HG03460 (cell line): ENCODE results near the gene PRR22.

Experiments
- ATAC-seq: cut with Tn5 transposase; IDR thresholded peaks from one replicate; pipeline ENCODE4 v1.9.1; 2021; ENCODE audit not compliant: unreplicated experiment

The PRR22 gene

DNA sequence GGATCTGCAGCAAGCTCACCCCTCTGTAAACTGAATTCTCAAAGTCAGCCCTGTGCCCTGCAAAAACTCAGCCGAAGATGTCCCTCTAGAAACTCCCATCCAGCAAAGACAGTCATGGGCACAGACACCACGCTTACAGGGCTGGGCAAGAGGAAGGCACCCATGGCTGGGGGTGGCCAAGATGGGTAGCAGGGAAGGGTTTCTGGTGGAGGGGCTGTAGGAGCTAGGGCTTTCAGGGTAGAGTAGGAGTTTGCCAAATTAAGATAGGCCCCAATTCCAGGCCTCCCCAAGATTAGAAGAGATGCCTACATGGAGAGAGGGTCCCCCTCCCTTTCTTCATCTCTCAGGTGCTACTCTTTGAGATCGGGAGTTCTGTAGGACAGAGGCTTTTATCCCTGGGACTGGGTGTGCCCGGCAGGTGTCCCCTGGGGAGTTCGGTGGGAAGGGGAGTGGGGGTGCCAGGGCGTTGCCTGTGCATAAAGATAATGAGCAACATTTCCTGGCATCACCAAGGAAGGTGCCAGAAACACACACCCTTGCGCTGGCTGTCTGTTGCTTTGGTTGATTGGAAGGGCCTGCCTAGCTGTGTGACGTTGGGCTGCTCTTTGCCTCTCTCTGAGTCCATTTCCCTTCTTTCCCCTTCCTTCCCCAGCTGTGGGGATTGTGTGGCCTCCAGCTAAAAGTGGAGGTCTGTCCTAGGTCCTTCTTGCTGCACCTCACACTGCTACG, 29.7 kb upstream of the PRR22 start:
- ATAC-seq, result no peak

DNA sequence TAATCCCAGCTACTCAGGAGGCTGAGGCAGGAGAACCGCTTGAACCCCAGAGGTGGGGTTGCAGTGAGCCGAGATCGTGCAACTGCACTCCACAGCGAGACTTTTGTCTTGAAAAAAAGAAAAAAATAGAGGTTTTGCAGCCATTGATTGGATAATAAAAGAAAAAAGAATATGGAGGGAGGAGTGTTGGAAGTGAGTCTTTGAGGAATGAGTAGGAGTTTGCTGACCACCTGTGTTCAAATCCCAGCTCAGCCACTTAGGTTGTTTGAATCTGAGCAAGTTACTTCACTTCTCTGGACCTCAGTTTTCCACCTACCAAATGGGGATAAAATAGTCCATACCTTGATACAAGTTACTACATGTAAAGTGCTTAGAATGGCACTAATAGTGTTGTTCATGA, 26.6 kb upstream of the PRR22 start:
- ATAC-seq, result no peak

DNA sequence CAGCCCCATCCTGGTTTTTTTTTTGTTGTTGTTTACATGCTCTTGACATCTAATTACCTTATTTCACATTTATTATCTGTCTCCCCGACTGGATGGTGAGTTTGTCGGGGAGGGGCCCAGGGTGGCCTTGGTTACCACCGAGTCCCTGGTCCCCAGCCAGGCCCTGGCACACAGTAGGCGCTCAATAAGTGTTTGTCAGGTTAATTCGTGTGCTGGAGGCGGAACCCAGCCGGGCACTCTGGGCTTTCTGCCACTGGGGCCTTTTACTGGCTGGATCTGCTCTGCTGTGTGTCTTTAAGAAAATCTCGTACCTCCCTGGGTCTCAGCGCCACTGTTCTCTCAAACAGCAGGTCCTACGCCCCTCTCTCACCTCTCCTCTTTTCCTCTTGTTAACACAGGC, 24.9 kb upstream of the PRR22 start:
- no peak for ATAC-seq

DNA sequence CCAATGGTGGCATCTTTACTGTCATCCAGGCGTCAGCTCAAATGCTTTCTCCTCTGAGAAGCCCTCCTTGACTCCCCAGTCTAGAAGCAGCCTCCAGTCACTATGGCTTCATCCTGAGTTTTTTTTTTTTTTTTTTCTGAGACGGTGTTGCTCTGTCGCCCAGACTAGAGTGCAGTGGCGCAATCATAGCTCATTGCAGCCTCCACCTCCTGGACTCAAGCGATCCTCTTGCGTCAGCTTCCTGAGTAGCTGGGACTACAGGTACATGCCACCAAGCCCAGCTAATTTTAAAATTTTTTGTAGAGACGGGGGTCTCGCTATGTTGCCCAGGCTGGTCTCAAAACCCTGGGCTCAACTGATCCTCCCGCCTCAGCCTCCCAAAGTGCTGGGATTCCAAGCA, 24.5 kb upstream of the PRR22 start:
- no peak for ATAC-seq

DNA sequence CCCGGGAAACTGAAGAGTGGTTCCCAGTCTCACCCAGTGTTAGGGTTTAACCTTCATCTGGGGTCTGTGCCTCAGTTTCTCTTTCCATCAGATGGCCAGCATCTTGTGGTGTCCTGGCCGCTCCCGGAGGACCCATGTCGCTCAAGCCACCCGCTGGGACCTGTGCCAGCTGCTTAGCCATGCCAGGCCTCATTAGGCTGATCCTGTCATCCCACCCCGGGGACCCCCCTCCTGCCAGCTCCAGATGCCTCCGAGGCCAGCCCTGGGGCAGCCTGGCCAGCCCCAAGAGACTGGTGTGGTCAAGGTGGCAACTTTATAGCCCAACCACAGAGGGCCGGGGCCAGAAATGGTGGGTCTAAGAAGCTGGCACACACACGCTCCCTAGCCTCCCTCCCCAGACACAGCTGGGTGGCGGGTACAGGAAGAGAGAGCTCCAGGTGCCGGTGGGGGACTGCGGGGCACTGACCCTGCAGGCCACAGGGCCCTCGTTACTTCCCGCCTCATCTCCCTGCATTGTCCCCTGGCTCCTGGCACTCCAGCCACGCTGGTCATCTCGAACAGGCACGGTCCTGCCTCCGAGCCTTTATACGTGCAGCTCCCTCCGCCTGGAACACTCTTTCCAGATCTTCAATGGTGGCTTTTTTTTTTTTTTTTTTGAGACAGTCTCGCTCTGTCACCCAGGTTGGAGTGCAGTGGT, 23.7 kb upstream of the PRR22 start:
- no peak for ATAC-seq

DNA sequence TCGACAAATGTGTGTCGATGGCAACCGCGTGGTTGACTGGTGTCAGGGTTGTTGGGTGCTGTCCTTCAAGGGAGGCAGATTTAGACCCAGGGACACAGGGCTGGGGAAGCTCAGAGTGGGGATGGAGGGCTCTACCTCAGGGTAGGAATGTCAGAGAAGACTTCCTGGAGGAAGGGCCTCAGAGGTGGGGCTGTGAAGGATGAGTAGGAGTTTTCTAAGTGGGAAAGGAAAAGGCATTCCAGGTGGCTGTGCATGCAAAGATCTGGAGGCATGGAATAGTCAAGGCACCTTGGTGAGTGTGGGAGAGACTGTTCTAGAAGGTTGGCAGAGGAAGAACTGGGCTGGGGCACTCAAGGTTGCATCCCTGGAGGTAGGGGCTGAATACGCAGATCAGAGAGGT, 22.4 kb upstream of the PRR22 start:
- no peak for ATAC-seq

DNA sequence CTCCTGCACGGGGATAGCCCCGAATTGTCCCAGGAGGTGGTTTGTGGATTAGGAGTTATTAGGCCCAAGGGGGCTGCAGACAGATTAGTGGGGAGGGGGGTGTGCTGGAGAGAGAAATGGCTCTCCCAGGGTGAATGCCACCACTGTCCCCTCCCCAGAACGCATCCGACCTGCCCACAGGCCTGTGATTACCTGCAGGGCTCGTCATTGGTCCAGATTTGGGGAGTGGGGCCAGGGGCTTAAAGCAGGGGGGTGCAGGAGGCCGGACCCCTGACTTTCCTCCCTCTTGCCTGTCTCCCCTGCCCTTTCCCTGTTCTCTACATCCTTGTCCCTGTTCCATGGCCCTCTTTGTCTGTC, 21.6 kb upstream of the PRR22 start:
- no peak for ATAC-seq

DNA sequence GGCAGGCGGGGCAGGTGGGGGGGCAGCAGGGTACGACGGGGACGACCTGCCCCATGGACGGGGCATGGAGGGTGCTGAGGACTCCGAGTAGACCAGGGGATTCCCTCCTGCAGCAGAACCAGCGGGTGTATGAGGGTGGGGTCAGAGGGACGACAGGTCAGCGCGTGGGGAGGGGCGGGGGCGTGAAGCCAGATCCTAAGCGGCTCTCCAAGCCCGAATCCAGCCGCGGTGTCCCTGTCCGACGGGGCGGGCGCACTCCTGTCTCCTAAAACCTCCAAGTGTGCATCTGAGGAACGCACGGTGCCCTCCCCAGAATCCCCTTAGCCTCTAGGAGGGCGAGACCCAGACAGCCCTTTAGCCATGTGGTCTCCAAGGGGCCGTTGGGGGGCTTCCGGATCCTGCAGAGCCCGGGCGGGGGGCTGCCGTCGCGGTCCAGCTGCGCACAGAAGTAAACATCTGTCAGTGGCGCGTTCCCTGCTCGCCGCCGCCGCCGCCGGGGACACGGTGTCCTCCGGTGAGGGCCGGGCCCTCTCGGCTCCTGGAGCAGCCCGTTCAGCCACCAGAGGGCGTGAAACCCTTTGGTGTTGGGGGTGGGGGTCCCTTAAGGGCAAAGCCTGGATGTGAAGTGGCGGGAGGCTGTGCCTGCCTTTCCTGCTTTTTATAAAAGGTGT, 21.1 kb upstream of the PRR22 start:
- no peak for ATAC-seq

DNA sequence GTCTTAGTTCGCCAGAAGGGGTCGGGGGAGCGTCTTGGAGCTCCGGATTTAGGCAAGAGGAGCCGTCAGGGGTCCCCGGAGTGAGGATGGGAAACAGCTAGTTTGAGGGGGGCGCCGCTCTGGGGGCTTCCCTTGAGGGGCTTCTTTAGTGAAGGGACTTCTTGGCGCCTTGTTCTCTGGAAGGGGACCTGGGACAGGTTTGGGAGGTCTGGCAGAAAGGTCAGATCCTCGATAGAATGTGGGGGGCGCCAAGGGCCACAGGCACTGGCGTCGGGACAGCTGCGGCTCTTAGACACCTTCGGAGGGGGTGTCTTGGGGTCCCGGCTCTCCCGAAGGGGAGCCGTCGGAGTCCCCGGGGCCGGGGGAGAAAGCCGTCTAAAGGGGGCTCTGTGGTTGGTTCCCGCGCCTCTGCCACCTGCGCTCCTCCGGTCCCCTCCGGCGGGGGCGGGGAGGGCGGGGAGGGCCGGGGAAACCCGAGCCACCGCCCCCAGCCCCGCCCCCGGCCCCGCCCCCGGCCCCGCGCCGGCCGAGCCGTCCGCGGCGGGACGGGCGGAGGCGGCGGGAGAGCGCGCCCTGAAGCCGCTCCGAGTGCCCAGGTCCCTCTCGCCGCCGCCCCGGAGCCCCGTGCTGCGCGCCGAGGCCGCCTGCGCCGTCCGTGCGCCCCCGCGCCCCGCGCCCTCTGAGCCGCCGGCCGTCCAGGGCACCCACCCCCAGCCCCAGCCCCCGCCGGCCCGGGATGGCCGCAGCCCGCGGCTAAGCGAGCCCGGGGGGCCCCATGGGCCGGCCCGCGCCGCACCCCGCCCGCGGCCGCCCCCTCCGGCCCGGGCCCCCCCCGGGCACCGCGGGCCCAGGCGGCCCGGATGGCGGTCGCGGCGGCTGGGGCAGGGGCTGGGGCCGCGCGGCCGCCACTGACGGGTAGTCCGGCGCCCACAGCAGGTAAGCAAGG, 20.2 kb upstream of the PRR22 start, which contains the start of gene NRTN:
Gene NRTN (plus strand): TSS at position 552 of the 946 bp plus-strand sequence. CDS start 19,099 bp downstream, outside the sequence.
- no peak for ATAC-seq

DNA sequence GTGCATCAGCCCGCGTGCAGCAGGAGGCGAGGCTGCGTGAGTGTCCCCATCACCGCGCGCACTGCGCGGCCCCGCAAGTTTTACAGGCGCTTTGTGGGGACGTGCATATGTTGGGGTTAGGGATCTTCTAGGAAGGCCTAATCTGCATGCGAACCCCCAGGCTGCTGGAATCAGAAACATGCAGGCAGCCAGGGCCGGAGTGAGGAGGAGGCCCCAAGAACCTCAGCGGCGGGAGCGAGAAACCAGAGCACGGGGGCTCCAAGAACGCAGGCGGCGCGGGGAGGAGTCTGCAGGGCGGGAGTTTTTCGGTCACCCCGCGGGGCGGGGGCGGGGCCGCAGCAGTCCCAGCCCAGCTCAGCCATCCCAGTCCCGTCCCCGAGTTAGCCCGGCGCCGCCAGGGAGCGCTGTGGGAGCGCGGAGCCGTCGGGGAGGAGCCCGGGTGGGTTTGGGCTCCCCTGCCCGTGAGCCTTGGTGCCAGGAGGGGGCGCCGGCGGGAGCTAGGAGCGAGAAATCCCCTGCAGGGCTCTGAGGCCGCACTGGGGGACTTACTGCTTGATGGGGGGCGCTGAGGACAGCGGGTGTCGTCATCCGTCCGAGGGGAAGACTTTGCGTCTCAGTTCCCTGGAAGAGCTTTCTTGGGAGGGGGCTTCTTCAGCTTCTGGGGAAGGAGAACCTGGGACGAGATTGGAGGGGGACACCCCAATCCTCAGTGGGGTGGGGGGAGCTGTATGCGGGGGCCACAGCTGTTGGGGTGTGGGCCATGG, 19.4 kb upstream of the PRR22 start:
- peak; percentile 64 for ATAC-seq

DNA sequence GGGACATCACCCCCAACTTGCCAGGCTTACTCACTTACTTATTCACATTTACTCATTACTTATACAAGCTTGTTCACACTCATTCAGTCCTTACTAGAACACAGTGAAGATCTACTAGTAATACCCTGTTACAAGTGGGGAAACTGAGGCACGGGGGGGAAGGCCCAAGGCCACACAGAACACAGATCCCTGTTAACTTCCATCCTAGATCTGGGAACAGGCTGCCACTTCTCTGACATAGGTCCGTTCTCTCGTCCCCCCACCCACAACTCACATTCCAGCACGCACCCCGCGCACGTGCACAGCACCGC, 18.9 kb upstream of the PRR22 start:
- ATAC-seq, result no peak

DNA sequence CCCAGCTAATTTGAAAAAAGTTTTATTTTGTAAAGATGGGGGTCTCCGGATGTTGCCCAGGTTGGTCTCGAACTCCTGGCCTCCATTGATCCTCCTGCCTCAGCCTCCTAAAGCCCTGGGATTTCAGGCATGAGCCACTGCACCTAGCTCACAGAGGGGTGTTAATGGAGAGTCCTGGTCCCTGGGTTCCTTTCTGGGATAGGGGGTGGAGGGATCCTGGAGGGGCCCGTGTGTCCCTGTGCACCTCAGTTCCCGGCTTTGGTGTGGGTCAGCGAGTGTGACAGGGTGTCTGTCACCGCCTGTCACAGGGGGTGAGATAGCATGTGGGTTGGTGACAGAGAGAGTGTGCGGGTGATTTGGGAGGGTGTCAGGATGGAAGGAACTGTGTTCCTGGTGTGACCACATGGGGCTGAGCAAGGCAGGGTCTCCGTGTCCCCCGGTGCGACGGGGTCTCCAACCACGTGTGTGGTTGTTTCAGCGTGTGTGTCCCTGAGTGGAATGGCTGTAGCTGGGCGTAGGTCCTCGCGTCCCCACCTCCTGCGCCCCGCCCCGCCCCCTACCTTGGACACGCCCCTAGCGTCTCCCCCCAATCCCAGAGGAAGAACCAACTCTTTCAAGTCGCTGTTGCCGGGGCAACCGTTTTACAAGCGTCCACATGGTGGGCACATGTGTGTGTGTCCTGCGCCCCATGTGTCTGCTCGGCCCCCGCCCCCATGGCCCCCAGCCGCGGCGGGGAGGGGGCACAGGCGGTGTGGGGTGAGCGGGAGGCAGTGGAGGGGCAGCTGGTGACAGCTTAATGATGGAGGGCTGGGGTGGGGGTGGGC, 17.5 kb upstream of the PRR22 start:
- ATAC-seq, result no peak

DNA sequence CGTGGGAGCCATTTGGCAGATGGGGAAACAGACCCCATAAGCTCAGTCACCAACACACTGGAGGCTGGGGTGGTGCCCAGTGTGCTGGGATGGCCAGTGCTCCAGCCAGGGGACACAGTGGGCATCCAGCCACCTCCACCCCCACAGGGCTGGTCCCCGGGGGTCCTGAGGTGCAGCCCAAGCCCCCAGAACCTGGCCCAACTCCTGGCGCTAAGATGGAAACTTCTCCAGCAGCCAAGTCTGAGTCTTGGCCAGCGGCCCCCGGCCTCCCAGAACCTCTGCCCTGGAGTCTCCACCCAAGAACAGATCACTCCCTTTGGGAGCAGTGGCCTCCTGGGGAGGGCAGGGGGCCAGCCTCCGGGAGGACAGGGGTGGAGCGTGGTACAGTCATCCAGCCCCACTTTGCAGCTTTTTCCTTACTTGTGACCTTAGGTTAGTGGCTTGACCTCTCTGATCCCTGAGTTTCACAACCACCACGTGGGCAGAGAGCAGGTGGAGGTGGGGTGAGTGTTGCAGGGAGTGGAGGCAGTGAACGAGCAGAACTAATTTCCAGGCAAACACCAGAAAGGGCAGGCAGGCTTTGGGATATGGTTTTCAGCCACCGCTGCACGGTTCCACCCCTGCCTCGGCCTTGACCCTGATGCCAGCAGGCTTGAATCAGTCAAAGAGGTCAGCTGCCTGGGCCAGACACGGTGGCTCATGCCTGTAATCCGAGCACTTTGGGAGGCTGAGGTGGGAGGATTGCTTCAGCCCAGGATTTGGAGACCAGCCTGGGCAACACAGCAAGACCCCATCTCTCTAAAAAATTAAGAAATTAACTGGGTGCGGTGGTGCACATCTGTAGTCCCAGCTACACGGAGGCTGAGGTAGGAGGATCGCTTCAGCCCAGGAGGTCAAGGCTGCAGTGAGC, 16.1 kb upstream of the PRR22 start:
- ATAC-seq, result no peak

DNA sequence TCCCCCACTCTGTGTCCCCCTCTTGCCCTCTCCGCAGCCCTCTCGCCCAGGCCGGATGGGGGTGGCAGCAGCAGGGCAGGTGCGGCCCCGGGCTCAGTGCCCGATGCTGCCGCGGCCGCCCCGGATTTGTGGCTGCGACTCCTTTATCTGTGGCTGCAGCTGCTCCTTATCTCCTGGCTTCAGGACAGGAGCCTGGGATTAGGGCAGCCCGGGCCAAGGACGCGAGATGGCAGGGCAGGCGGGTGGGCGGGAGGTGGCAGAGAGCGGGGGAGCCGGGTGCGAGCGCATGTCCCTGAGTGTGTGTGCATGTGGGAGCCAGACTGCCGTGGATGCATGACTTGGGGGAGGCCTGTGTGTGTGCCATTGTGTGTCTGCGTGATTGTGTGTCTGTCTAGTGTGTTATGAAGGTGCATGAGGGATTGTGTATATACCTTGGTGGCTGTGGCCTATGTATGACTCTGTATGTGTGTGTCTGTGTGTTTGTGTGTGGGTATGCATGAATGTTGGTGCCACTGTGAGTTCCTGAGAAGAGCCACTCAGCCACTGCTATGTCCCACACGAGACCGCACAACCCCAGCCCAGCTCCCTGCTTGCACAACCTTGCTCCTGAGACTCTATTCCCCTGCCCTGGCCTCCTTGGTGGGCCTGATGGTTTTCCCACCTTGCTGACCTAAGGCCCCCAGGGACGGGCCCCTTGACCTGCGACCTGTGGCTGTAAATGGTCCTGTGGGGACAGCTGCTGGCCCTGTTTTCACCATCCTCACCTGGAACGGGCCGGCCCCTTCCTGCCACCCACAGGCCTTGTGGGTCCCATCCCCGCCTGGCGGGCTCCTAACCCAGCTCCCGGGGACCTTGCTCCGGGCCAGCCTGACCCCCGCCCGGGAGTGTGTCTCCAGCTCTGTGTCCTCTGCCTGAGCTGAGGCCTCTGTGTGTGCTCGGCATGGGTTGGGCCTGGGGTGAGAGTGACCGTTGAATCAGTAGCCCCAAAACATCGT, 15.0 kb upstream of the PRR22 start:
- no peak for ATAC-seq

DNA sequence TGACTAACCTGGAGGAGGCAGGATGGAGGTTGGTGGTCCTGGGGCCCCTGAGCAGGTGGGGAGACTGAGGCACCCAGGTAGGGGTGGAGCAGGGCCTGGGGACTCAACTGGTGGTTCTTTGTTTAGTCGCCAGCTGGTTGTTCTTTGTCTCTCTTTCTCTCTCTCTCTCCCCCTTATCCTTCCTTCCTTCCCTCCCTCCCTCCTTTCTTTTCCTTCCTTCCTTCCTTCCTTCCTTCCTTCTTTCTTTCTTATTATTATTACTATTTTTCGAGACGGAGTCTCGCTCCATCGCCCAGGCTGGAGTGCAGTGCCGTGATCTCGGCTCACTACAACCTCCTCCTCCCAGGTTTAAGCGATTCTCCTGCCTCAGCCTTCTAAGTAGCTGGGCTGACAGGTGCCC, 13.7 kb upstream of the PRR22 start:
- no peak for ATAC-seq

DNA sequence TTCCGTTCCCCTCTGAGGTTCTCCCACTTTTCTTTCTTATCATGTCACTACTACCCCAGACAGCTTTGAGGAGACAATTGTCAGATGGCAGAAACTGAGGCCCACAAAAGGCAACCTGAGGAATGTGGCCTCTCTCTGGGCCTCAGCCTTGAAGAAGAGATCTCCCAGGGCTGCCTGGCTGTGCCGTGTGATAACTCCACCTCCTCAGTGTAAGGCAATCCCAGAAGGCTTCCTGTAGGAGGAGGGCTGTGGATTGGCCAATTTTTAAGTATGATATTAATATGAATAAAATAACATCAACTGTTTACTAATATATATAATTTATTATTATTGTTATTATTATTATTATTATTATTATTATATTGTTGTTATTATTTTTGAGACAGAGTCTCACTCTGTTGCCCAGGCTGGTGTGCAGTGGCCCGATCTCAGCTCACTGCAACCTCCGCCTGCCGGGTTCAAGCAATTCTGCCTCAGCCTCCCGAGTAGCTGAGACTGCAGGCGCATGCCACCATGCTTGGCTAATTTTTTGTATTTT, 10.9 kb upstream of the PRR22 start:
- no peak for ATAC-seq

DNA sequence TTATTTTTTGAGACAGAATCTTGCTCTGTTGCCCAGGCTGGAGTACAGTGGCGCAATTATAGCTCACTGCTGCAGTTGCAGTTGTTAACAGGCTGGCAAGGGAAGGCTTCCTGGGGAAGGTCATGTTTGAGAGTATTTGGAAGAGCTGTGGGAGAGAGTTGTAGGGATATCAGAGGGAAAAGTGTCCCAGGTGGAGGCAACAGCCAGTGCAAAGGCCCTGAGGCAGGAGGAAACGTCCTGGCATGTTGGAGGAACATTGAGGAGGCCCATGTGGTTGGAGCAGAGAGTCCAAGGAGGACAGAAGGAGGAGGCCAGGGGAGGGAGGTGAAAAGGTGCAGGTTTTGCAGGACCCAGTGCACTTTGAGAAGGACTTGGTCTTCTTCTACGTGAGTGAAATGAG, 8.6 kb upstream of the PRR22 start:
- ATAC-seq, result no peak
